Inferior parietal cortex (tissue), 1 donor: ENCODE data around the gene OCIAD2.
"Not testable (repeated sequence)": the region's sequence is repeated elsewhere in the genome, so short reads cannot be mapped to it uniquely, and the experiment has no call there.

Experiments used
- DNase-seq: peaks from one replicate; pipeline ENCODE4 v3.0.0-alpha.2; 2016; ENCODE audit errors: extremely low spot score

OCIAD2 gene

DNA sequence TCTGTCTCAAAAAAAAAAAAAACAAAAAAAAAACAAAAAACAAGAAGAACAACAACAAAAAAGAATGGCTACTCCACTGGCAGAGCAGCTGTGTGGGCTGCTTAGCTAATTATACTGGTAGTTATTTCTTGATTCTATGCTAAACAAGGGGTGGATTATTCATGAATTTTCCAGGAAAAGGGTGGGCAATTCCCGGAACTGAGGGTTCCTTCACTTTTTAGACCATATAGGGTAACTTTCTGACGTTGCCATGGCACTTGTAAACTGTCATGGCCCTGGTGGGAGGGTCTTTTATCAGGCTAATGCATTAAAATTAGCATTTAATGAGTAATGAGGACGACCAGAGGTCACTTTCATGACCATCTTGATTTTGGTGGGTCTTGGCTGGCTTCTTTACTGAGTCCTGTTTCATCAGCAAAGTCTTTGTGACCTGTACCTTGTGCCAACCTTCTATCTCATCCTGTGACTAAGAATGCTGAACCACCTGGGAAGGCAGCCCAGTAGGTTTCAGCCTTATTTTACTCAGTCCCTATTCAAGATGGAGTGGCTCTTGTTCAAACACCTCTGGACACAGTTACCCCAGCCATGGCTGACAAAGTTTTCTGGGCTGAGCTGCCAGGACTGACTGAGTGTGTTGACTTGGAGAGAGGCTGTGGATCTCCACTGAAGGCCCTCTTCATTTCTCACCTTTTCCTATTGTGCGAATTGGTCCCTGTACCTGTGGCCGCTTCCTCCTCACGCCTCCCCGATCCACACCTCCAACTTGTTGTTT is 1.3 kb upstream of the OCIAD2 start:
- DNase-seq: no peak

- no peak for DNase-seq
Measured at GRCh38 chr4:48905363-48906015, 1.1 kb downstream of the OCIAD2 start.

- DNase-seq: no peak
Measured at GRCh38 chr4:48904541-48905142, 1.9 kb downstream of the OCIAD2 start.

DNA sequence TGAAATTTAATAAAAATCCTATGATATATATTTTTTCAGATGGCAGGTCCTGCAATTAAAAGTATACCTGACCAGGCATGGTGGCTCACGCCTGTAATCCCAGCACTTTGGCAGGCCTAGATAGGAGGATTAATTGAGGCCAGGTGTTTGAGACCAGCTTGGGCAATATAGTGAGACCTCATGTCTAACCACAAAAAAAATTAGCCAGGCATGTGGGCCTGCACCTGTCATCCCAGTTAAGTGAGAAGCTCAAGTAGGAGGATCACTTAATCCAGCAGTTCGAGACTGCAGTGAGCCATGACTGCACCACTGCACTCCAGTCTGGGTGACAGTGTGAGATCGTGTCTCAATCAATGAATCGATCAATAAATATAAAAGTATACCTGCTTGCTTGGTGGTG is 2.5 kb downstream of the OCIAD2 start:
- DNase-seq: no peak

DNA sequence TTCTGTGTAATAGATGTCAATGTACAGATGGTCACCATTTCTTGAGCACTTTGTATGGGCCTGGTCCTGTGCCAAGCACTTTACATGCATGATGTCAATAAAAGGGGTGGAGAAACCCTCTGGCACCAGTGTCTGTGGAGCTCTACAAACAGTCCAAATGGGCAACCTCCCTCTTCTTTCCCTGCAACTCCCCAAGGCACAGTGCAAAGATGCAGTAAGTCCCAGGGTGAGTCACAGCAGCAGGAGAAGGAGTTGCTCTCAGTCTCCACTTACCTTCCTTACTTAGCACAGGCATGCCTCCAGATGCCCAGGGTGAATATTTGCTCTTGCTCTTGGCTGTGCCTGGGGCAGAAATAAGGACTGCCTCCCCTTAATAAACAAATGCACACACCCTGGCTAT is 4.3 kb downstream of the OCIAD2 start:
- DNase-seq: no peak

DNA sequence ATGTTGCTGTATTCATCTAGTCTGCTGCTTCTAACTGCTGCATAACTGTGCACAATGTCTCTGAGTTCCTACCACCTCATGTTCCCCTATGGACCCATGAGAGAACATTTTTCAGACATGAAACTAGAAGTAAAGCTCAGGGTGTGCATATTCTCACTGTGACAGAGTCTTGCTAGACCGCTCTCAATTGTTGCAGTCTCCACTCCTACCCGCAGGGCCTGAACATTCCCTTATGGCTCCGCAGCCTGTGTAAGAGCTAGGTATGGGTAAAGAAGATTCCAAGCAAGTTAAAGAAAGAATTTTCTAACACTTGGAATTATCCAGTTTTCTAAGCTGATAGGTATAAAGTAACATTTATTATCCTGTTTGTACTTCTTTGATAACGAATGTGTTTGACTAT is 5.4 kb downstream of the OCIAD2 start:
- no peak for DNase-seq

- no peak for DNase-seq
Measured at GRCh38 chr4:48899950-48900349, 6.6 kb downstream of the OCIAD2 start.

- DNase-seq: no peak
Measured at GRCh38 chr4:48899432-48899749, 7.2 kb downstream of the OCIAD2 start.

DNA sequence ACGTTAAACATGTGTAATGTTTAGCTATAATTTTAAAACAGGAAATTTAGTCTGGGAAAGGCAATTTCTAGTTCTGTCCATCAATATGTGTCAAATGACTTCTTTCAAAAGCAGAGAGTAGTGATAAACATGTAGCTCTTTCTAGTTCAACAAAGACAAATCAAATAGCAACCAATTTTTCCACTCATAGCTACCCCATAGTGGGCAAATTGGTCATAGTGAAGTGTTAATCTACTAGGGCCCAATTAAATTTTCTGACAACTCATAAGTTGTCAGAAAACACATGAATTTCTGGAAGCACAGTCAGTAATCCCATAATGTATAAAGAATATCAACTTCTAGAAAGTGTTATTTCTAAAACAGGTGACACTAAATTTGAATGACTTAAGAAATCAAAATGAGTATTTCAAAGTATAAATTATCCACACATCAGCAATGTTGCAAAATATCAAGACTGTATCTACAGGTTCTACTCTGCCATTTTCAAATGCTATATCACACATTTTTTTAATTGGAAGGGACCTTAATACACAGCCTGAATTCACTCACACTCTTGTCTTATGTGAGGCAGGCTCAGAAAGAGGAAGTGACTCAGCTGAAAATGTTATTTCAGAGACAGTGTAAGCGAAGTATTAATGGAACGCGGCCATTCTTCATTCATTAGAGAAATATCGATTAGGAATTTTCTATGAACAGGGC is 7.7 kb downstream of the OCIAD2 start:
- DNase-seq: no peak

DNA sequence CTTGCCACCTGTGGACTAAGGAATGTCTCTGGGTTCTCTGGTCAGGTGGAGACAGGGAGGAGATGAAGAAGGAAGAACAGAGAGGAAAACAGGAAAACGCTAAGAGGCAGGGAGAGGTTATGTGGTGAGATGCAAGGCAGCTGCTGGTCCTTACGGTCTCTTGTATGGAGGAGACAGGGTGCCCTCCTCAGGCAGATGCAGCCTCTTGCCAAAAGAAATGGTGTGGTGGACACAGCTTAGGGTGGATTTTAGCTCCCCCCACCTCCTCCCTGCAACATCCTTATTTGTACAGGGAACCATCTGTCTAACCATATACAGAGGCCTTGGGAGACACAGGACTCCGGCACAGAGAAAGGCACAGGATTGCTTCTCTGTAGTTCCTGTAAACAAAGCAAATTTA is 9.7 kb downstream of the OCIAD2 start:
- DNase-seq: no peak

DNA sequence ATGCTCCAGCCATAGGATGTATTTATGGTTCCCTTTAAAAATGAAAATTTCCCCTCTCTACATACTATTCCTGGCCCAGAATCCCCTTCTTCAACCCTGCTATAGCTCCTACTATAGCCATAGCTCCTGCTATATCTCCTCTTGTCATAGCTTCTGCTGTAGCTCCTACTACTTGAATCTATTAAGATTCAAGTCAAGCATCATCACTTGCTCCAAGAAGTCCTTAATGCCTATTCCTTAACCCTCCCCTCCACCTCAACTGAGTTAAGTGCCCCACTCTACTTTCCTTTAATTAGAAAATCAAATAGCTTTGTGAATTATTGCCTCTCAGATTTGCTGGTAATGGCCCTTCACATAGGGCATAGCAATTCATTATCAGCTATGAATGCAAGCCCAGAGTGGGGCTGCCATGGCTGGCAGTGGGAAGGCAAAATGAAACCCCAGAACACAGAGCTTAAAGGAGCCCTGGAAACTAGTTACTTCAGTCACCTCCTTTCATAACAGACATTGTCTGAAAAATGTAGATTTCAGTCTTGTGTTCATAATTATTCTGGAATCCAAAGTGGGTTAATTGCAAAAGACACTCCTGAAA is 15.4 kb downstream of the OCIAD2 start:
- no peak for DNase-seq

DNA sequence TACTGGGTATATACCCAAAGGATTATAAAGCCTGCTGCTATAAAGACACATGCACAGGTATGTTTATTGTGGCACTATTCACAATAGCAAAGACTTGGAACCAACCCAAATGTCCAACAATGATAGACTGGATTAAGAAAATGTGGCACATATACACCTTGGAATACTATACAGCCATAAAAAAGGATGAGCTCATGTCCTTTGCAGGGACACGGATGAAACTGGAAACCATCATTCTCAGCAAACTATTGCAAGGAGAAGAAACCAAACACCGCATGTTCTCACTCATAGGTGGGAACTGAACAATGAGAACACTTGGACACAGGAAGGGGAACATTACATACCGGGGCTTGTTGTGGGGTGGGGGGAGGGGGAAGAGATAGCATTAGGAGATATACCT is 16.8 kb downstream of the OCIAD2 start:
- DNase-seq: not testable (repeated sequence)

DNA sequence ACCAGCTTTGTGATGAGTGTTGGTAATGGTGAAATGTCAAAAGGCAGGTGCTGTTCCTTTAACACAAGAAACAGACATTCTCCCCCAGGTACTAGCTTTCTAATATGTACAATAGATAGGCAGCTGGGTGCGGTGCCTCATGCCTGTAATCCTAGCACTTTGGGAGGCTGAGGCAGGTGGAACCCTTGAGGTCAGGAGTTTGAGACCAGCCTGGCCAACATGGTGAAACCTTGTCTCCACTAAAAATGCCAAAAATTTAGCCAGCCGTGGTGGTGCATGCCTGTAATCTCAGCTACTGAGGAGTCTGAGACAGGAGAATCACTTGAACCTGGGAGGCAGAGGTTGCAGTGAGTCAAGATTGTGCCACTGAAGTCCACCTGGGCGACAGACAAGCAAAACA is 24.9 kb downstream of the OCIAD2 start:
- not testable (repeated sequence) for DNase-seq

- no peak for DNase-seq
Measured at GRCh38 chr4:48879561-48880442, 26.8 kb downstream of the OCIAD2 start.

DNA sequence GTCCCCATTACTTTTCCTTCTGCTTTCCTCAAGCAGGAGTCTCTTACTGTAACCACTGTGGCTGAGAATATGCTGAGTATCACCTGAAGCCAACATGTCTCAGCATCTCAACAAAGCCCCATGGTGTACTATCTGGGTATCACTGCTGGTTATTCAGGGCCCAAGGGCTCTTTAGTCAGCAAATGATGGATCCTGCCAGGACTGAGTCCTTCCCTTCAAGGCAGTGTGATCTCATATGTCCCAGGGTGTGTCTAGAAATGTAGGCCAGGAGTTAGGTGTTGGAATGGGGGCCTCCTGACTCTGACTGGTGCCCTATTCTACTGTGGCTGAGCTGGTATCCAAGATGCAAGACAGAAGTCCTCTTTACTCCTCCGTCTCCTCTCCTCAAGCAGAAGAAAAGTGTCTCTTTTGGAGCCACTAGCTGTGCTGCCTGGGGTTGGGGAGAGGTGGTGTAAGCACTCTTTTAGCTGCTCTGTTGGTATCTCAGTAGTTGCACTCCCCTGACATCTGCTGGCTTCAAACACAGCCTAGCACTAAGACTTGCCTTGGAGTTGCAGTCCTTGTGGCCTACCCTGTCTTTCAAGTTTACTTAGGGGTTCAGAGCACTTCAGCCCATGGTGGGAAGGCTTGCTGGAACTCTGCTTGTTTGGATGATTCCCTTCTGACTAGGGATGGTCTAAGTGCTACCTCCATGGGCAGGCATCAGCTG is 28.6 kb downstream of the OCIAD2 start:
- no peak for DNase-seq

DNA sequence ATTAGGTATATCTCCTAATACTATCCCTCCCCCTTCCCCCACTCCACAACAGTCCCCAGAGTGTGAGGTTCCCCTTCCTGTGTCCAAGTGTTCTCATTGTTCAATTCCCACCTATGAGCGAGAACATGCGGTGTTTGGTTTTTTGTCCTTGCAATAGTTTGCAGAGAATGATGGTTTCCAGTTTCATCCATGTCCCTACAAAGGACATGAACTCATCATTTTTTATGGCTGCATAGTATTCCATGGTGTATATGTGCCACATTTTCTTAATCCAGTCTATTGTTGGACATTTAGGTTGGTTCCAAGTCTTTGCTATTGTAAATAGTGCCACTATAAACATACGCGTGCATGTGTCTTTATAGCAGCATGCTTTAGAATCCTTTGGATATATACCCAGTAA is 41.9 kb downstream of the OCIAD2 start:
- not testable (repeated sequence) for DNase-seq

DNA sequence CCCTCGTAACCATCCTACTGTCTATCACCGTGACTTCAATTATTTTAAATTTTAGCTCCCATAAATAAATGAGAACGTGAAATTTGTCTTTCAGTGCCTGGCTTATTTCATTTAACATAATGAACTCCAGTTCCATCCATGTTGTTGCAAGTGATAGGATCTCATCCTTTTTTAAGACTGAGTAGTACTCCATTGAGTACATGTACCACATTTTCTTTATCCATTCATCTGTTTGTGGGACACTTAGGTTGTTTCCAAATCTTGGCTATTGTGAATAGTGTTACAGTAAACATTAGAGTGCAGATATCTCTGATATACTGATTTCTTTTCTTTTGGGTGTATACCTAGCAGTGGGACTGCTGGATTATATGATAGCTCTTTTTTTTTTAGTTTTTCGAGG is 42.8 kb downstream of the OCIAD2 start:
- no peak for DNase-seq

DNA sequence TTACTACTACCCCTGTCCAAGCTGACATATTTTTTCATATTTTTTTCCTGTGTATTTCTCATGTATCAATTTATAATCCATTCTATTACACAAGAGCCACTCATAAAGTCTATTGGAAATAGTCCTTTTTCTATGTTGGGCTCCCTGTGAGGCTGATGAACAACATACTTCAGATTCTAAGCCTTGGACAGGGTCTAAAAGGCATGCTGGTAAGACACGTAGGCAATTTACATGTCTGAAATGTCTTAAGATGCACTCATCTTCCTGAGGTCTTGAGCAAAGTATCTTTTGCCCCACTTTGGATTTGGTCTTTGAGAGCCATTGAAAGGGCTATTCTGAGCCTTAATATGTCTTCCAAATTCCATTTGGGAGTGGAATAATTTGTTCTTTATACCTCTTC is 43.9 kb downstream of the OCIAD2 start:
- DNase-seq: no peak

DNA sequence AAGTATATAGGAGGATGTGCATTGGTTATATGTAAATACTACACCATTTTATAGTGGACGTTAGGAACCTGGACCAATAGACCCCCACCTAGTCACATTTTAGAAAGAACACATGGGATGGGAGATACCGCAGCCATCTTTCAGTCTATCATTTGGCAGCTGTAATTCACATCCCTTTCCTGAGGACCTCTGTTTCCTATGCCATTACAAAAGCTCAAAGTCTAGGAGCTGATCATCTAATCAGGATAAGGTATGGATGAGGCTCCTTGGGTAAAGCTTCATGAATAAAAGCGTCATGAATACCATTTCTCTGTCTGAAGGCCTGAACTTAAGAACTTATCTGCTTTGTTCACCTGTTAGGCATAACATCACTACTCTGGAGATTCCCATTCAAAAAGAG is 44.5 kb downstream of the OCIAD2 start:
- DNase-seq: no peak

DNA sequence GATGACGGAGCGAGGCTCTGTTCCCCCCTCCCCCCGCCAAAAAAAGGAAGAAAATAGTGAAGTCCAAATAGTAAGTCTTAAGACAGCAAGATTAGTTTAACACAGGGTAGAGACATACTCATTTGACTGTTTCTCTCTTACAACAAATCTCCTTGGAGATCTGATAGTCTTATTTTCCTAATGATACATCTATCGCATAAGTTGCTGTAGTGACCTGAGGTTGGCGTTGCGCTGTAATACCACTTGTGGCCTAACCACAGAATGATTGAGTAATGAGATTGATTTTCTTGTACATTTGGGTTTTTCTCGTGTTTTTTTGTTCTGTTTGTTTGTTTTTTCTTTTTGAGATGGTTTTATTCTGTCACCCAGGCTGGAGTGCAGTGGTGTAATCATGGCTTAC is 48.4 kb downstream of the OCIAD2 start:
- DNase-seq: no peak

GRCh38 chr4:48854982-48855381 is 51.6 kb downstream of the OCIAD2 start:
- DNase-seq: no peak
